Testis (tissue), 3 donors: ENCODE data around the gene APBB1IP. TPM values are rescaled to one million over a fixed set of nuclear protein-coding genes. Genes with fewer than 3 reads are reported as not detected.

ENCODE experiments used
- DNase-seq: peaks from one replicate; pipeline ENCODE4 v3.0.0-alpha.2; 2019
- H3K27ac ChIP-seq, 2 donors: fragments of 200-600 bp; sonication (generic); one replicate each; pipeline ENCODE4 v1.5.1; 2019
- H3K27me3 ChIP-seq: fragments of 200-600 bp; sonication (generic); one replicate; pipeline ENCODE4 v1.5.1; 2019
- H3K36me3 ChIP-seq: fragments of 200-600 bp; sonication (generic); one replicate; pipeline ENCODE4 v1.5.1; 2017; ENCODE audit warnings: low read depth; ENCODE audit errors: missing control alignments
- H3K4me1 ChIP-seq: fragments of 200-600 bp; sonication (generic); one replicate; pipeline ENCODE4 v1.5.1; 2019
- H3K4me3 ChIP-seq, 2 donors: fragments of 200-600 bp; sonication (generic); one replicate each; pipeline ENCODE4 v1.5.1; 2017 to 2019
- H3K9me3 ChIP-seq: fragments of 200-600 bp; sonication (generic); one replicate; pipeline ENCODE4 v1.5.1; 2017
- POLR2A ChIP-seq: fragments of 450-650 bp; IDR thresholded peaks from one replicate; pipeline ENCODE4 v1.6.1; 2017; ENCODE audit warnings: antibody characterized with exemption, mild to moderate bottlenecking, moderate library complexity
- WGBS, 2 donors: methylation state at CpG; one replicate each; pipeline ENCODE4 v1.1.5; 2018; 5-methylcytosine and 5-hydroxymethylcytosine counted together
- intact Hi-C: fragments of 100-400 bp; cut with DNase I; formaldehyde crosslinking; loops from one replicate; pipeline ENCODE4 v1.15.1; 2023; ENCODE audit warnings: low total_unique reads
- polyA plus RNA-seq: library from polyadenylated mRNA; stranded (reverse); fragments of 350-450 nt; fragmentation: Illumina TruSeq; extraction: RNeasy Lipid Tissue Mini Kit (QIAGEN cat#74804); gene quantifications from one replicate; pipeline ENCODE4 v1.2.3, GENCODE V29; 2014; ENCODE audit warnings: low read depth, low replicate concordance; ENCODE audit not compliant: insufficient read depth
- total RNA-seq, 2 donors: library from RNA; depleted of rRNA; stranded (reverse); fragments of >200 nt; gene quantifications; one replicate each; pipeline ENCODE4 v1.2.3, GENCODE V29; 2016
- TF ChIP-seq, protein P1 (sequence below), 3 experiments: fragments of 450-650 bp in 2 of 3; fragments of 200-600 bp in 1 of 3; sonication (generic) in 1 of 3; IDR thresholded peaks; one replicate each; pipeline ENCODE4 v1.5.1; 2016 to 2019; ENCODE audit warnings: antibody characterized with exemption in 3 of 3, mild to moderate bottlenecking in 2 of 3, moderate library complexity in 1 of 3

APBB1IP gene
- total and polyA plus RNA-seq, 3 donors from 2014 or later = 0.55 to 3.0 (median 2.0) TPM

DNA sequence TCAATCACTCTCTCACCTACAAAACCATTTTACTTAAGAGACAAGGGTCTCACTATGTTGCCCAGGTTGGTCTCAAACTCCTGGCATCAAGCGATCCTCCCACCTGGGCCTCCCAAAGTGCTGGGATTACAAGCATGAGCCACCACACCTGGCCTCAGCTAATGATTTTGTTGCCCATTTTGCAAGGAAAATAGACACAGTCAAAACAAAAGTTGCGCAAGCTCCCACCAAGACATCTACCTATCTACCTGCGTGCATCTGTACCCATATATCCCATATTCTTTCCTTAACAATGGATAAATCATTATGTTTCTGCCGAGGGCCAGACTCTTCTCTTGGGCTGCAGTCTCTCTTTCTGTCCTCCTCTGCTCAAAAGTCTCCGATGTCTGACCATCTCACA lies 67.3 kb downstream of the APBB1IP start:
- WGBS, 2 donors = 85 to 89% methylated on average over 5 of the region's 5 CpGs
- no peak for TF ChIP-seq POLR2A
- TF ChIP-seq, protein P1, sequence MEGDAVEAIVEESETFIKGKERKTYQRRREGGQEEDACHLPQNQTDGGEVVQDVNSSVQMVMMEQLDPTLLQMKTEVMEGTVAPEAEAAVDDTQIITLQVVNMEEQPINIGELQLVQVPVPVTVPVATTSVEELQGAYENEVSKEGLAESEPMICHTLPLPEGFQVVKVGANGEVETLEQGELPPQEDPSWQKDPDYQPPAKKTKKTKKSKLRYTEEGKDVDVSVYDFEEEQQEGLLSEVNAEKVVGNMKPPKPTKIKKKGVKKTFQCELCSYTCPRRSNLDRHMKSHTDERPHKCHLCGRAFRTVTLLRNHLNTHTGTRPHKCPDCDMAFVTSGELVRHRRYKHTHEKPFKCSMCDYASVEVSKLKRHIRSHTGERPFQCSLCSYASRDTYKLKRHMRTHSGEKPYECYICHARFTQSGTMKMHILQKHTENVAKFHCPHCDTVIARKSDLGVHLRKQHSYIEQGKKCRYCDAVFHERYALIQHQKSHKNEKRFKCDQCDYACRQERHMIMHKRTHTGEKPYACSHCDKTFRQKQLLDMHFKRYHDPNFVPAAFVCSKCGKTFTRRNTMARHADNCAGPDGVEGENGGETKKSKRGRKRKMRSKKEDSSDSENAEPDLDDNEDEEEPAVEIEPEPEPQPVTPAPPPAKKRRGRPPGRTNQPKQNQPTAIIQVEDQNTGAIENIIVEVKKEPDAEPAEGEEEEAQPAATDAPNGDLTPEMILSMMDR (IDR thresholded peaks at IDR 0.05) = no peak
- Histone ChIP-seq H3K27me3 (no peaks in the 10 kb centered on the region), H3K4me3 (no peak overlapping the region), H3K9me3 (no peaks in the 10 kb centered on the region), H3K36me3 (no peaks in the 10 kb centered on the region), H3K27ac (no peak overlapping the region), H3K4me1 (no peaks in the 10 kb centered on the region)
- intact Hi-C loops = no loop called here
- DNase-seq = no peak

DNA sequence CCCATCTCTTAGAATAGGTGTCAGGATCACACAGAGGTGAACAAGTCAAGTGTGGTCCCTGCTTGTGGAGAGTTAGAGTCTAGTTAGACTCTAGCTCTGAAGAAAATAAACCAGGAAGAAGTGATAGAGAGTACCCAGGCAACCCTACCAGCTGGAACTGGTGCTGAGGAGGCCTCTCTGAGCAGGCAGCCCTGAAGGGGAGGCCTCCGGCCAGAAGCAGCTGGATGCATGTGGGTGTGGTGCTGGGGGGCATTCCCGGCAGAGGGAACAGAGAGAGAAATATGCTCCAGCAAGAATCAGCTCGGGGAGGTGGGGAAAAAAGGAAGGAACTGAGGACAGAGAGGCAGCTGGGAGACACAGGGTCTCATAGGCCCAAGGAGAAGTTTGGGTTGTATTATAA lies 68.6 kb downstream of the APBB1IP start:
- TF ChIP-seq, protein P1 (IDR thresholded peaks at IDR 0.05) = no peak
- no peak for TF ChIP-seq POLR2A
- Histone ChIP-seq H3K27ac (no peak overlapping the region), H3K27me3 (no peaks in the 10 kb centered on the region), H3K4me3 (no peak overlapping the region), H3K9me3 (no peaks in the 10 kb centered on the region), H3K4me1 (no peaks in the 10 kb centered on the region), H3K36me3 (no peaks in the 10 kb centered on the region)
- 76 to 84% methylated on average over 3 of the region's 3 CpGs for WGBS, 2 donors
- intact Hi-C loops = no loop called here
- DNase-seq = no peak

DNA sequence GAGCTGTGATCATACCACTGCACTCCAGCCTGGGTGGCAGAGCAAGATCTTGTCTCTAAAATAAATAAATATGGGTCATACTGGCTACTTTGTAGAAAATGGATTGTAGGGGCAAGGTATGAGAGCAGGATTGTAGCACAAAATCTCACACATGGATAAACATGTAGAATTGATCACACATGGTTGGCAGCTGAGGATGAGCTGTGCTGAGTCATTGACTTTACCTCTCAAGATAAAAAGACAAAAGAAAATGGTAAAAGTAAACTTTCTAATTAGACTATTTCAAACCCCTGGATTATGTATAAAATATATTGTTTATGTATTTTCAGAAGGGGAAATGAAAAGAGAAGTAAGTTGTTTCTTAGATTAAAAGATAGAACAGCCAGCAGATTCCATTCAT lies 69.3 kb downstream of the APBB1IP start:
- no peaks in the 10 kb centered on the region for H3K36me3 ChIP-seq
- TF ChIP-seq, protein P1 (IDR thresholded peaks at IDR 0.05) = no peak
- no peak for TF ChIP-seq POLR2A
- intact Hi-C loops = no loop called here
- no peak overlapping the region for H3K4me3 ChIP-seq
- no peak for DNase-seq
- no peaks in the 10 kb centered on the region for H3K4me1 ChIP-seq
- no peak overlapping the region for H3K27ac ChIP-seq
- H3K27me3 ChIP-seq = no peaks in the 10 kb centered on the region
- no peaks in the 10 kb centered on the region for H3K9me3 ChIP-seq

DNA sequence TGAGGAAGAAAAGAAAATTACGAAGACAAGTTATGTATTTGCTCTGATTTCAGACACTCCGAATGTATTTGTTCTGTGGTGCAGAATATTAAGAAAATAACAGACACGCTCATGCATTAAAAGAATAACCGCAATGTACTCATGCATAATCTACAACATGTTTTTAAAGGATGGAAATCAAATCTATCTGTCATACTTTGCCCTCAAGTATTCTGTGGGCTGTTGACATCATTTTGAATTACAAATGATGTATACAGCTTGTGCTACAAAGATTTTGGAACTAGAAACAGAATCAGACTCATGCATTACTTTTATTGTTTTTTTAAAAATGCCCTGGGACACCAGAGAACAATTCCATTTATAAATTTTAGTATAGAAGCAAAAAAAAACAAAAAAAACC lies 69.9 kb downstream of the APBB1IP start:
- no peak for DNase-seq
- intact Hi-C loops = no loop called here
- 84 to 87% methylated on average over 4 of the region's 4 CpGs for WGBS, 2 donors

DNA sequence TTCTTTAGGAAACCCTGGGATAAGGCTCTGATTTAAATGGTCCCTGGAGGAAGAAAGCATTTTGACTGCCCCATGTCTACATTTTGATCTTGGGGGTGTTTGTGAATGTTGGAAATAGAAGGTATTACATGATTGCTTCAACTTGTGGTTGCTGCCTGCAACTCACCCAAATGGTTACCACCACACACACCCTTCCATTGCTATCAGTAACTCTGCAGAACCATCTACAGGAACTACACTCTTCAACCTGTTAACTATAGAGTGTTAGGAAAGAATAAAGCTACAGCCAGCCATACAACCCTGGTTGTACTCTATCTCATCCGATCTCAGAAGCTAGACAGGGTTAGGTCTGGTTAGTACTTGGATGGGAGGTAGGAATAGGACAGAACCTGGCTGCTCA lies 71.2 kb downstream of the APBB1IP start:
- no peak overlapping the region for H3K27ac ChIP-seq
- no peaks in the 10 kb centered on the region for H3K9me3 ChIP-seq
- TF ChIP-seq, protein P1 (IDR thresholded peaks at IDR 0.05) = no peak
- no peak for TF ChIP-seq POLR2A
- no peaks in the 10 kb centered on the region for H3K27me3 ChIP-seq
- 90 to 95% methylated on average over 1 of the region's 1 CpG for WGBS, 2 donors
- no peaks in the 10 kb centered on the region for H3K36me3 ChIP-seq
- H3K4me3 ChIP-seq = no peak overlapping the region
- intact Hi-C loops = no loop called here
- H3K4me1 ChIP-seq = no peaks in the 10 kb centered on the region
- DNase-seq = no peak

More for the DNA sequence above, 69.9 kb downstream of the APBB1IP start:
- no peak overlapping the region for H3K27ac ChIP-seq
- no peaks in the 10 kb centered on the region for H3K9me3 ChIP-seq
- no peak for TF ChIP-seq POLR2A
- TF ChIP-seq, protein P1 (IDR thresholded peaks at IDR 0.05) = no peak
- no peaks in the 10 kb centered on the region for H3K36me3 ChIP-seq
- no peak overlapping the region for H3K4me3 ChIP-seq
- H3K4me1 ChIP-seq = no peaks in the 10 kb centered on the region
- H3K27me3 ChIP-seq = no peaks in the 10 kb centered on the region
